Mucosa of rectum (tissue), 2 donors: ENCODE measurements around the gene TMEM59.
"Not testable (repeated sequence)": the region's sequence is repeated elsewhere in the genome, so short reads cannot be mapped to it uniquely, and the experiment has no call there.

Source experiments
- H3K27ac ChIP-seq, 2 donors: one replicate each; pipeline ENCODE4 v1.7.0; 2013; ENCODE audit warnings: inconsistent platforms in 2 of 2, low read depth in 2 of 2, low read length in 2 of 2
- H3K27me3 ChIP-seq, 2 donors: one replicate each; pipeline ENCODE4 v1.7.0; 2013; ENCODE audit warnings: low read length in 2 of 2; ENCODE audit not compliant: control insufficient read depth in 2 of 2, insufficient read depth in 2 of 2
- H3K36me3 ChIP-seq, 2 donors: one replicate each; pipeline ENCODE4 v1.7.0; 2013; ENCODE audit warnings: low read length in 2 of 2; ENCODE audit not compliant: control insufficient read depth in 2 of 2, insufficient read depth in 2 of 2
- H3K4me1 ChIP-seq, 2 donors: one replicate each; pipeline ENCODE4 v1.7.0; 2013; ENCODE audit warnings: low read length in 2 of 2, mild to moderate bottlenecking in 1 of 2; ENCODE audit not compliant: control insufficient read depth in 2 of 2, insufficient read depth in 2 of 2
- H3K4me3 ChIP-seq, 2 donors: one replicate each; pipeline ENCODE4 v1.7.0; 2013; ENCODE audit warnings: low read length in 2 of 2
- H3K9ac ChIP-seq, 2 donors: one replicate each; pipeline ENCODE4 v1.7.0; 2013; ENCODE audit warnings: low read length in 2 of 2, low read depth in 1 of 2, mild to moderate bottlenecking in 1 of 2
- H3K9me3 ChIP-seq, 2 donors: one replicate each; pipeline ENCODE4 v1.7.0; 2013; ENCODE audit warnings: low read length in 2 of 2; ENCODE audit not compliant: control insufficient read depth in 2 of 2
- donor health status: healthy.
- donor health status: Normal muscosa, but diverticular disease.

Gene TMEM59

DNA sequence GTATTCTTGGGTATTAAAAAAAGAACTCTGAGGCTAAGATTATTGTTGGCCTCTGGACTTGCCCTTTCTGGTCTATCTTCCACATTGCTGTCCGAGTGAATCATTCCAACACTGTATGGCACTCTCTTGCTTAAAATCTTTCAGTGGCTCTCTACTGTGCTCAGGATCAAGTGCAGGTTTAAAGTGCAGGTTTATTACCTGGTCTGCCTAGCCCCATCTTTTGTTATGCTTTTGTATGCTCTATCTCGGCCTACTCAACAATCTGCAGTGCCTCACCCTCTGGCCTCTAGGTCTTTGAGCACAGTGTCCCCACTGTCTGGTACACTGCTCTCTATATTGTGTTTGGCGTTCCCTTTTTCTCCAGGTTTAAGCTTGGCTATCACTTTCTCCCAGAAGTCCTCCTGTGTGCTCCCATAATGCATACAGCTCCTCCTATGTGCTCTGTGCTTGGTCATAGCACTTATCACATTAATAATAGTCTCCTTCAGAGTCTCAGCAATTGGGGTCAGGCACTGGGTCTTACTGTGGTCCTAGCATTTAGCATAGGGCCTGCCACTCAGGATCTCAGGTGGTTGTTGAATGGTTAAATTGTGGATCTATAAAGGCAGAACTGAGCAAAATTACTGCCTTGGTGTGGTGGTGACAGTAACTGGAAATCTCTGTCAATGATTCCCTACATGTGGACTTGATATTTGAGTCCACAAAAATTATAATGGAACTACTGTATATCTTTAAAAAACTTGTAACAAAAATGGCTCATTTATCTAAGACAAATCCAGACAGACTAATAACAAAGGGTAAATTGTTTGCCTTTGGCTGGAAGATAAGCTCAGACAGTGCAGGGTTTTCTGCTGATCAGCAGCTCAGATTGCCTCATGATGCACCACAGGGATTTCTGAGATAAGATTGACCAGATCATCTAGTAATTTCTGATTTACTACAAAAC lies 24.4 kb downstream of the TMEM59 start:
- Histone ChIP-seq H3K27me3 (no peaks in the 10 kb centered on the region), H3K4me1 (peaks cover 0 to 3% of the 10 kb centered on the region in 2 donors), H3K4me3 (no peak overlapping the region), H3K9me3 (no peaks in the 10 kb centered on the region), H3K36me3 (peaks cover 25 to 36% of the 10 kb centered on the region in 2 donors), H3K9ac (no peak overlapping the region), H3K27ac (no peak overlapping the region)

DNA sequence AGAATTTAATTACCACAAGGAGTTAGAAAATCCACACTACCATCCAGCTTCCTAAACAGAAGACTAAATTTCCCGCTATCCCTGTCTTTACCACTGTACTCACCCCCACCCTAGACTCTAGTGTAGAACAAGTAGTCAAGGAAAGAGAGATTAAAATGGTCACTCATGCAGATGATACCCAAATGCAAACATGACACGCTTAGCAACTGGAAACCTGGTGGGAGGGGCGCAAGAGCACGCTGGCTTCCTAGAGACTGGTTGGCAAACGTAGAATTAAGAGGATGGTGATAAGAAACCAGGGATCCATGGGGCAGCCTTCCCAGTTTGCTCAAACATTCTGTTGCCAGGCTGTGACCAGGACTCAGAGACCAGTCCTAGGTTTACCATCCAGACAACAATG lies 25.2 kb downstream of the TMEM59 start:
- Histone ChIP-seq H3K4me3 (no peak overlapping the region), H3K27me3 (no peaks in the 10 kb centered on the region), H3K9me3 (no peaks in the 10 kb centered on the region), H3K9ac (no peak overlapping the region), H3K27ac (no peak overlapping the region), H3K36me3 (peaks cover 22 to 33% of the 10 kb centered on the region in 2 donors), H3K4me1 (peaks cover 0 to 3% of the 10 kb centered on the region in 2 donors)

DNA sequence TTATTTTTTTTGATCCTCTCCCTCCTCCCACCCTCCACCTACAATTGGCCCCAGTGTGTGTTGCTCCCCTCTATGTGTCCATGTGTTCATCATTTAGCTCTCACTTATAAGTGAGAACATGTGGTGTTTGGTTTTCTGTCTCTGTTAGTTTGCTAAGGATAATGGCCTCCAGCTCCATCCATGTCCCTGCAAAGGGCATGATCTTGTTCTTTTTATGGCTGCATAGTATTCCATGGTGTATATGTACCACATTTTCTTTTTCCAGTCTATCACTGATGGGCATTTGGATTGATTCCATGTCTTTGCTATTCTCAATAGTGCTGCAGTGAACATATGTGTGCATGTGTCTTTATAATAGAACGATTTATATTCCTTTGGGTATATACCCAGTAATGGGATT lies 28.2 kb downstream of the TMEM59 start:
- not testable (repeated sequence) for H3K9ac ChIP-seq, H3K4me3 ChIP-seq, H3K27ac ChIP-seq, H3K9me3 ChIP-seq, H3K27me3 ChIP-seq, H3K36me3 ChIP-seq, H3K4me1 ChIP-seq

DNA sequence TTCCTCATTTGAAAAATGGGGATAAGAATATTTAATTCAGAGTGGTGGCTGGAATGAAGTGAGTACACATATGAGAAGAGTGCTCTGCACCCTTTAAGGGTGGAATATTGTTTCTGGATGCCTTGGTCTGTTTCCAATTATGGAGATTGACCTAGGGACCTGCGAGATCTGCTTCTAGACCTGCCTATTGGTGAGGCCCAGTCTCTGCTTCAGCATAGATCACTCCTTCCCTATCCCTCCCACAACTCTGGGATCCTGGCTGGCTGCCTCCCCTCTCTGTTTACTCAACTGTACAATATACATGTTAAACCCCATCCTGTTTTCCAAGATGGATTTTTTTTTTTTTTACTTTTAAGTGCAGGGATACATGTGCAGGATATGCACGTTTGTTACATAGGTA lies 28.6 kb downstream of the TMEM59 start:
- Histone ChIP-seq H3K36me3 (peaks cover 2 to 8% of the 10 kb centered on the region in 2 donors), H3K27ac (no peak overlapping the region), H3K27me3 (no peaks in the 10 kb centered on the region), H3K9ac (no peak overlapping the region), H3K4me3 (no peak overlapping the region), H3K4me1 (peaks cover 0 to 3% of the 10 kb centered on the region in 2 donors), H3K9me3 (no peaks in the 10 kb centered on the region)

DNA sequence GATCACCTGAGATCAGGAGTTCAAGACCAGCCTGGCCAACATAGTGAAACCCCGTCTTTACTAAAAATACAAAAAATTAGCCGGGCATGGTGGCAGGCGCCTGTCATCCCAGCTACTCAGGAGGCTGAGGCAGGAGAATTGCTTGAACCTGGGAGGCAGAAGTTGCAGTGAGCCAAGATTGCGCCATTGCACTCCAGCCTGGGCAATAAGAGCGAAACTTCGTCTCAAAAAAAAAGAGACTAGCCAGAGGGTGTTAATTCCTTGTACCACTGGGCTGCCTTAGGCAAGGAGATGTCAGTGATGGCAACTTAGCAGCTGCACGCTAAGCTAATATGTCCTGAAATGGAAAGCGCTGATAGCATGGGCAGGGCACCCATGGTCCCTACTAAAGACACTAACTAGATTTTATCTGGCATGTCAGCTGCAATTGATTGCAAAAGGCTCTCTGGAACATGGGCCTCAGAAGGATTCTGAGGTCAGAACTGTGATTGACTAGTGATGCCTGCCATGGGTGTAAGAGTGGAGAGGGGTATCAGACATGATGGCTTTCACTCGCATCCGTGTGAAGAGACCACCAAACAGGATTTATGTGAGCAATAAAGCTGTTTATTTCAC lies 33.3 kb downstream of the TMEM59 start:
- H3K4me1 ChIP-seq, H3K27me3 ChIP-seq, H3K9ac ChIP-seq, H3K36me3 ChIP-seq, H3K9me3 ChIP-seq, H3K27ac ChIP-seq, H3K4me3 ChIP-seq: not testable (repeated sequence)

DNA sequence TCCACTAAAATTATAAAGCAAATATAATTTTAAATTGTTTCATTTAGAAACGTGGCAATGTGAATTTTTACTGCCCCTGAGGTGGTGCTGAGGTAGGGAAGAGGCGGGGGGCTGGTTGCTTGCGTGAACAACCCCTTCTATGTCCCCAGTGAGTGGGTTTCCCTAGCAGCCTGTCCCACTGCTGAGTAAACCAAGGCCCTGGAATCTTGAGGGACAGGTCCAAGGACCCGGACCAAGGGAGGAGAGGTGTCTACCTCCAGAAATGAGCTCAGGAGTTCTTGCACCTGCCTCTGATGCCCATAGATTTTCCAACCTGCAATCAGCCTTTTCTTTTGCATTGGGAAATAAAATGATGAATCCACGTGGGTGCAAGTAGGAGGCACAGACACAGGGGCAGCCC lies 34.4 kb downstream of the TMEM59 start:
- H3K9ac ChIP-seq, result no peak overlapping the region
- no peak overlapping the region for H3K4me3 ChIP-seq
- no peaks in the 10 kb centered on the region for H3K27me3 ChIP-seq
- no peaks in the 10 kb centered on the region for H3K9me3 ChIP-seq
- no peak overlapping the region for H3K27ac ChIP-seq
- H3K4me1 ChIP-seq, result peaks cover 0 to 9% of the 10 kb centered on the region in 2 donors
- no peaks in the 10 kb centered on the region for H3K36me3 ChIP-seq

DNA sequence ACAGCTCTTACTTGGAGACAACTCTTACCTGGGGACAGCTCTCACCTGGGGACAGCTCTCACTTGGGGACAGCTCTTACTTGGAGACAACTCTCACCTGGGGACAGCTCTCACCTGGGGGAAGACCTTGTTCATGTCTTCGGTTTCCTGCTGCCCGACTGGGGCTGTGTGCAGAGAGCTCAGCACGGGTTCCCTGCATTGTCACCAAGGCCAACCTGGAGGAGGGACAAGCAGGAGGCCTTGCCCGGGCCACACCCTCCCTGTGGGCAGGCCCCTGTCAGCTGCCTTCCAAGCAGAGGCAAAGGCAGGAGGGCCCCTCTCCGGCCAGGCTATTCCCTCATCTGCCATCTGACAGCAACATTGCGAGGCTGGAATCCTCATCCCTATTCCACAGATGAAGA lies 35.0 kb downstream of the TMEM59 start, which contains the start of gene LDLRAD1:
LDLRAD1 (minus strand) TSS at position 208 of the 400 bp plus-strand sequence; CDS start at position 134, 74 bp downstream.
- H3K27ac ChIP-seq, result no peak within 1 kb of the TSS
- no peaks in the 10 kb centered on the region for H3K9me3 ChIP-seq
- H3K9ac ChIP-seq, result no peak within 1 kb of the TSS
- H3K27me3 ChIP-seq, result no peaks in the 10 kb centered on the region
- H3K36me3 ChIP-seq, result no peaks in the 10 kb centered on the region
- no peak within 1 kb of the TSS for H3K4me3 ChIP-seq
- peaks cover 0 to 9% of the 10 kb centered on the region in 2 donors for H3K4me1 ChIP-seq

DNA sequence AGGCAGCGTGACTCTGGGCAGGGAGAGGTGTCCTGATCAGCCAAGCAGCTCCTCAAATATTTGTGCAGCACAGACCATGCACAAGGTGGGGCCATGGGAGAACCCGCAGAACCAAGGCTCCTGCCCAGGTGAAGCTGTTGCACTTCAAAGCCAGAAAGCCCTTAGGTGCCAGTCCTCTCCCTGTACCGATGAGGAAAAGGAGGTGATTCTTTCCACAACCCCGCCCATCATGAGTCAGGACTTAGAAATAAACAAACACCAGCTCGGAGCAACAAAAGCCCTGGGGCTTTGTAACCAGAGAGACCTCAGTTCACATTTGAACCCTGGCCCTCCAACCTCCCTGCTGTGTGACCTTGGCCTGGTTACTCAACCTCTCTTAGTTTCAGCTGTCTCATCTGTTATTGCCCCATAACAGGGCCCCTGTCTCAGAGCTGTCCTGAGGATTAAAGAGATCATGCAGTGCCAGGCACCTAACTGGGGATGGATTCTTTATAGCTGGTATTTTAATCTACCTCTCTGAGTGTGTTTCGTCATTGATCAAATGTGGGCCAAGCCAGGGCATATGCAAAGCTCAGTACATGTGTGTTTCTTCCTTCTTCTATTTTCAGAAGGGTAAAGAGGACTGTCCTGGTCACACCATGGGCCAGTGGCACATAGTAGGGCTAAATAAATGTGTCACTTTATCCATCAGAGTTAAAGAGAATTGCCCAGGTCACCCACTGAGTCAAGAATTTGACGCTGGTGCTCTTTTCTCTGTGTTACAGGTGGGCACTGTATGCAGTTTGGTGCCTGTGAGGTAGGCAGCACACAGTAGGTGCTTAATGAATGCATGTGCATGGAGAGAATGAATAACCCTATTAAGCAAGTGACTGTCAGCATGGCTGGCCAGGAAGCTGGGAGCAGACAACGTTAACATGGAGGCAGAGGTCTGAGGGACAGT lies 36.4 kb downstream of the TMEM59 start:
- Histone ChIP-seq H3K9me3 (no peaks in the 10 kb centered on the region), H3K9ac (no peak overlapping the region), H3K36me3 (no peaks in the 10 kb centered on the region), H3K4me3 (no peak overlapping the region), H3K27me3 (no peaks in the 10 kb centered on the region), H3K4me1 (peaks cover 0 to 9% of the 10 kb centered on the region in 2 donors), H3K27ac (no peak overlapping the region)

DNA sequence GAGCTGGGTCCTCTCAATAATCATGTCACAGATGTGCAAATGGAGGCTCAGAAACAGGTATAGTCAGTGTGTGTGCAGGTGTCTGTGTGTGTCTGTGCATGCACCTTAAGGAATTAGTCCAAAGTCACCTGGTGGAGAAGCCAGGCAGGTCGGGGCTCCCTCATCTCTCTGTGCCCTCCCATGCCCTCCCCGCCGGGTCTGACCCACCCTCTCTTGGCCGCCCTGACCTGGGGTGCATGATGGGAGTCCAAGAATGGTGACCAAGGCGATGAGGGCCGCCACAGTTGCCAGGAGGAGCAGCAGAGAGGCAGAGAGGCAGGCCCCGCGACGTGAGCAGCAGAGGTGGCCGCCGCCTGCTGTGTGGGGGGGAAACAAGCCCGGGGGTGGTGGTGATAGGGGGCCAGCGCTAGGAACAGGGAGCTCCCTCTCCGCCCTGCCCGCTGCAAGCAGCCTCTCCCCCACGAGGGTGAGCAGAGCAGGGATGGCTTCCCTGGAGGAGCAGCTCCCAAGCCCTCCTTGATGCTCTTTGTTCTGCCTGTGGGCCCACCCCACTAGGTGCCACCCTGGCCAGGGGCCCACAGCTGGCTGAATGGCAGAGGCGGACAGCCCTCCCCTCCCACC lies 38.9 kb downstream of the TMEM59 start:
- no peaks in the 10 kb centered on the region for H3K27me3 ChIP-seq

More for the DNA sequence above, 38.9 kb downstream of the TMEM59 start:
- Histone ChIP-seq H3K4me3 (no peak overlapping the region), H3K36me3 (no peaks in the 10 kb centered on the region), H3K9me3 (no peaks in the 10 kb centered on the region), H3K4me1 (peaks cover 0 to 9% of the 10 kb centered on the region in 2 donors), H3K27ac (no peak overlapping the region), H3K9ac (no peak overlapping the region)
